Tibial nerve (tissue), 4 donors: ENCODE measurements around the gene MYO18B. TPM values are rescaled to one million over a fixed set of nuclear protein-coding genes. Genes with fewer than 3 reads are reported as not detected.

ENCODE experiments used
- DNase-seq, 2 donors: peaks; one replicate each; pipeline ENCODE4 v3.0.0-alpha.2; 2019; ENCODE audit warnings: low spot score in 2 of 2
- H3K27ac ChIP-seq, 4 donors: fragments of 200-600 bp; sonication (generic) in 3 of 4; one replicate each; pipeline ENCODE4 v1.5.1; 2017 to 2019; ENCODE audit warnings: mild to moderate bottlenecking in 1 of 4
- H3K27me3 ChIP-seq, 2 donors: fragments of 200-600 bp; sonication (generic) in 1 of 2; one replicate each; pipeline versions ENCODE4 v1.5.1 to v1.6.0; 2017 to 2019
- H3K36me3 ChIP-seq, 3 donors: fragments of 200-600 bp; sonication (generic); one replicate each; pipeline ENCODE4 v1.5.1; 2018 to 2019
- H3K4me1 ChIP-seq, 4 donors: fragments of 200-600 bp; sonication (generic) in 3 of 4; one replicate each; pipeline ENCODE4 v1.5.1; 2017 to 2019
- H3K4me3 ChIP-seq, 4 donors: fragments of 200-600 bp; sonication (generic) in 3 of 4; one replicate each; pipeline ENCODE4 v1.5.1; 2017 to 2019; ENCODE audit warnings: mild to moderate bottlenecking in 1 of 4, moderate library complexity in 1 of 4
- H3K9me3 ChIP-seq, 4 donors: fragments of 200-600 bp; sonication (generic) in 3 of 4; one replicate each; pipeline ENCODE4 v1.5.1; 2017 to 2019
- CTCF ChIP-seq, 5 experiments: fragments of 200-600 bp in 3 of 5; fragments of 450-650 bp in 2 of 5; sonication (generic) in 3 of 5; IDR thresholded peaks; one replicate each; pipeline ENCODE4 v1.5.1; 2016 to 2019; ENCODE audit warnings: antibody characterized with exemption in 5 of 5, mild to moderate bottlenecking in 3 of 5, moderate library complexity in 2 of 5
- EP300 ChIP-seq, 2 donors: sonication (generic); formaldehyde crosslinking; IDR thresholded peaks; one replicate each; pipeline ENCODE4 v1.6.1; 2017; ENCODE audit warnings: antibody characterized with exemption in 2 of 2, mild to moderate bottlenecking in 1 of 2
- POLR2A ChIP-seq, 2 donors: fragments of 450-650 bp; IDR thresholded peaks; one replicate each; pipeline ENCODE4 v1.6.1; 2017; ENCODE audit warnings: antibody characterized with exemption in 2 of 2, mild to moderate bottlenecking in 2 of 2, moderate library complexity in 2 of 2
- WGBS, 2 donors: methylation state at CpG; one replicate each; pipeline ENCODE4 v1.1.5; 2018; 5-methylcytosine and 5-hydroxymethylcytosine counted together
- total RNA-seq, 4 donors: library from RNA; depleted of rRNA; stranded (reverse); fragments of >200 nt; gene quantifications; one replicate each; pipeline ENCODE4 v1.1.0, GENCODE V29; 2016

The MYO18B gene
- total RNA-seq, 4 donors from 2014 or later, result under 0.01 TPM; not detected in 2

GRCh38 chr22:25876871-25877270 is 134.9 kb downstream of the MYO18B start:
- 33% methylated on average over 4 of the region's 4 CpGs for WGBS, 2 donors
- no peak for DNase-seq
- no peaks in the 10 kb centered on the region for H3K36me3 ChIP-seq

GRCh38 chr22:25878933-25879332 is 136.9 kb downstream of the MYO18B start:
- no peak overlapping the region for H3K4me3 ChIP-seq

More at GRCh38 chr22:25876871-25877270, 134.9 kb downstream of the MYO18B start:
- H3K4me3 ChIP-seq, result no peak overlapping the region
- no peaks in the 10 kb centered on the region for H3K4me1 ChIP-seq
- H3K27ac ChIP-seq, result no peak overlapping the region
- H3K27me3 ChIP-seq, result no peaks in the 10 kb centered on the region
- no peak for TF ChIP-seq CTCF (IDR thresholded peaks at IDR 0.05)
- no peak for TF ChIP-seq EP300 (IDR thresholded peaks at IDR 0.05)
- no peak for TF ChIP-seq POLR2A (IDR thresholded peaks at IDR 0.05)
- H3K9me3 ChIP-seq, result no peaks in the 10 kb centered on the region

GRCh38 chr22:25880524-25880923 is 138.5 kb downstream of the MYO18B start:
- DNase-seq, result no peak
- Histone ChIP-seq H3K4me1 (no peaks in the 10 kb centered on the region), H3K27me3 (no peaks in the 10 kb centered on the region), H3K9me3 (no peaks in the 10 kb centered on the region), H3K27ac (no peak overlapping the region), H3K36me3 (no peaks in the 10 kb centered on the region), H3K4me3 (no peak overlapping the region)
- WGBS, 2 donors, result 68 to 70% methylated on average over 2 of the region's 2 CpGs
- no peak for TF ChIP-seq CTCF (IDR thresholded peaks at IDR 0.05)
- TF ChIP-seq EP300 (IDR thresholded peaks at IDR 0.05), result no peak
- no peak for TF ChIP-seq POLR2A (IDR thresholded peaks at IDR 0.05)

More at GRCh38 chr22:25878933-25879332, 136.9 kb downstream of the MYO18B start:
- Histone ChIP-seq H3K4me1 (no peaks in the 10 kb centered on the region), H3K27me3 (no peaks in the 10 kb centered on the region), H3K36me3 (no peaks in the 10 kb centered on the region), H3K27ac (no peak overlapping the region), H3K9me3 (no peaks in the 10 kb centered on the region)
- no peak for DNase-seq
- 62 to 67% methylated on average over 3 of the region's 3 CpGs for whole genome bisulfite sequencing, 2 donors
- TF ChIP-seq CTCF (IDR thresholded peaks at IDR 0.05), result no peak
- TF ChIP-seq EP300 (IDR thresholded peaks at IDR 0.05), result no peak
- TF ChIP-seq POLR2A (IDR thresholded peaks at IDR 0.05), result no peak

GRCh38 chr22:25881210-25881755 is 139.3 kb downstream of the MYO18B start:
- no peak for TF ChIP-seq CTCF (IDR thresholded peaks at IDR 0.05)
- TF ChIP-seq POLR2A (IDR thresholded peaks at IDR 0.05), result no peak
- no peak for TF ChIP-seq EP300 (IDR thresholded peaks at IDR 0.05)
- Histone ChIP-seq H3K9me3 (no peaks in the 10 kb centered on the region), H3K4me1 (no peaks in the 10 kb centered on the region), H3K27me3 (no peaks in the 10 kb centered on the region), H3K4me3 (no peak overlapping the region), H3K36me3 (no peaks in the 10 kb centered on the region), H3K27ac (no peak overlapping the region)
- DNase-seq, result no peak
- WGBS, 2 donors, result 65 to 73% methylated on average over 8 of the region's 8 CpGs

- DNase-seq, result no peak
- no peaks in the 10 kb centered on the region for H3K27me3 ChIP-seq
- no peaks in the 10 kb centered on the region for H3K9me3 ChIP-seq
- no peak overlapping the region for H3K4me3 ChIP-seq
- no peaks in the 10 kb centered on the region for H3K4me1 ChIP-seq
- TF ChIP-seq EP300 (IDR thresholded peaks at IDR 0.05) (no peak), POLR2A (IDR thresholded peaks at IDR 0.05) (no peak), CTCF (IDR thresholded peaks at IDR 0.05) (no peak)
- WGBS, 2 donors, result 49 to 53% methylated on average over 2 of the region's 2 CpGs
- no peak overlapping the region for H3K27ac ChIP-seq
- H3K36me3 ChIP-seq, result no peaks in the 10 kb centered on the region
Observed at GRCh38 chr22:25882360-25882759, 140.4 kb downstream of the MYO18B start.
